HAP-1 (cell line): Measurements from ENCODE around the gene KLC1.

Experiments used
- DNase-seq, 2 experiments: peaks; one replicate each; pipeline ENCODE4 v3.0.0-alpha.2; 2016 to 2020; ENCODE audit warnings: low spot score in 2 of 2
- H3K27me3 ChIP-seq: fragments of 250-450 bp; sonication (Bioruptor Pico); 2 replicates; pipeline ENCODE4 v1.5.1; 2020; ENCODE audit warnings: low read depth, mild to moderate bottlenecking, moderate library complexity
- H3K36me3 ChIP-seq: fragments of 250-450 bp; sonication (Bioruptor Pico); replicated peaks from 2 replicates; pipeline ENCODE4 v1.5.1; 2020; ENCODE audit warnings: mild to moderate bottlenecking
- H3K4me1 ChIP-seq: fragments of 250-450 bp; sonication (Bioruptor Pico); 2 replicates; pipeline ENCODE4 v1.5.1; 2020; ENCODE audit warnings: mild to moderate bottlenecking
- H3K4me3 ChIP-seq: fragments of 250-450 bp; sonication (Bioruptor Pico); 2 replicates; pipeline ENCODE4 v1.5.1; 2020; ENCODE audit warnings: mild to moderate bottlenecking, moderate library complexity
- H3K9me3 ChIP-seq: fragments of 250-450 bp; sonication (Bioruptor Pico); 2 replicates; pipeline ENCODE4 v1.5.1; 2020; ENCODE audit warnings: mild to moderate bottlenecking, moderate library complexity
- in situ Hi-C: fragments of 300-500 bp; cut with MboI; formaldehyde crosslinking; loops from 3 replicates; pipeline ENCODE4 v1.14.3; 2020; ENCODE audit warnings: low sequenced_read_pairs, inconsistent platforms, mixed read lengths

Gene KLC1

DNA sequence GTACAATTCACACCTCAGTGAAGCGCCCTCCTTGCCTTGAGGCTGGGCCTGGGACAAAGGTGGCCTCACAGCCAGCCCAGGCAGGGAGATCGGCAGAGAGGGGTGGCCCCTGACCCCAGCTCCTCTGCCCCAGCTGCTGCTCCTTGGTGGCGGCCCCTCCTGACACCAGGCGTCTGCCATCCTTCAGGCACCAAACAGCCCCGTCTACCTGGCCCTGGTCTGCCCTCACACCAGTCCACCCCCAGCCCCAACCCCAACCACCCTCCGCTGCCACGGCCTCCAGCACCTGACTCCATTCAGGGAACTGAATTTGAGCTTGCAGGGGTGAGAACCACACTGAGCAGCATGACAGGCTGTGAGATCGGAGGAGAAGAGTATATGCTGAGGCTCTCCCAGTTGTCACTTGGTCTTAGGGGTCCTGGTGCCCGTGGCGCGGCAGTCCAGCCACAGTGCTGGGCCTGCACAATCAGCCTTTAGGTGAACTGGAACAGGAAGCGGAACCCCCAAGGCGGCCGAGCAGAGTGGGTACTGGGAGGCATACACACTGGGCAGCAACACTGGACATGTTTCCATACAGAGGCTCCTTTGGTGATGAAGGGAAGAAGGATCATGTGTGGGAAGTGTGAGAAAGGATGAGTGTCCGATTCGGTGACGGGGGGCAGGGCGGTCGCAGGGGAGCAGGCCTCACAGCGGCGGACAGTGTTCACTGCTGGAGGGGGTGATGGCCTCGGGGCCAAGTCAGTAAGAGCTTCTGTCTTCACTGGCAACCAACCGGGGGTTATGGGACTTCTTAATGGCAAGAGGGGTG lies 105.3 kb downstream of the KLC1 start:
- in situ Hi-C loops: no loop called here
- Histone ChIP-seq H3K4me1 (no peaks in the 10 kb centered on the region), H3K27me3 (no peaks in the 10 kb centered on the region), H3K4me3 (no peak overlapping the region), H3K36me3 (peaks cover 37% of the 10 kb centered on the region), H3K9me3 (no peaks in the 10 kb centered on the region)
- no peak for DNase-seq

DNA sequence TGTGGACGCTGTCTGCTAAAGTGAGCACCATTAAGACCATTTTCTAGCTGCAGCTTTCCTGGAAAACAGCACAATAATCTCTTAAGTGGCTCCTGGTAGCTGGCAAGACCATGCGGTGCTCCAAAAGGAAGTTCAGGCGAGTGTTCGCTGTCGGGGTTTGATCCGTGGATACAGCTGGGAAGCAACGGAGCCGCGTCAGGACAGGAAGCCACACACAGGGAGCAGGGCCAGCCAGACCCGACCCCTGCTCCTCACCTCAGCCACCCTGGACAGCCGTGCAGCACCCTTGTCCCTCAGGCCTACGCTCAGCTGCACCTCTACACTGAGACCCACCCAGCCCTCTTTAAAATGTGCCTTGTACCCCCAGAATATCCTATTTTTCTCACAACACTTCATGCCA lies 106.0 kb downstream of the KLC1 start:
- H3K36me3 ChIP-seq: peaks cover 29% of the 10 kb centered on the region

DNA sequence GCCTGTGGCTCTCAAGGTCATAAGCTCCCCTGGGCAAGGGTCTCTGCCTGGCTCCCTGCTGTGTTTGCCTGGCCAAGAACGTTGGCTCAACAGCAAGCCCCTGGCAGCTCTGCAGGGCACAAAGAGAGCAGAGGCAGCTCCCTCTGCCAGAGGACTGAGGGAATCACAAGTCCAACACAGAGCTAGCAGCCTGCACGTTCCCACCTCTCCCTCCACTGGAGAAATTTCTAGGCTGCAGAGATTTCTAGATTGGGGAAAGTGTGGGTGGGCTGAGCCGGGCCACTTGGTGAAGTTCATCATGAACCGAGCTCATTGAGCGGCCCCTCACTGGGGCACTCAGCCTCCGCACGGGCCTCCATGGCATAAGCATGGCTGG lies 106.4 kb downstream of the KLC1 start:
- no peak for DNase-seq
- H3K4me1 ChIP-seq: no peaks in the 10 kb centered on the region
- in situ Hi-C loops: no loop called here
- no peaks in the 10 kb centered on the region for H3K27me3 ChIP-seq
- peaks cover 25% of the 10 kb centered on the region for H3K36me3 ChIP-seq
- H3K4me3 ChIP-seq: no peak overlapping the region
- no peaks in the 10 kb centered on the region for H3K9me3 ChIP-seq

More for the DNA sequence above, 106.0 kb downstream of the KLC1 start:
- DNase-seq: no peak
- no peaks in the 10 kb centered on the region for H3K27me3 ChIP-seq
- H3K4me1 ChIP-seq: no peaks in the 10 kb centered on the region
- in situ Hi-C loops: no loop called here
- no peaks in the 10 kb centered on the region for H3K9me3 ChIP-seq
- no peak overlapping the region for H3K4me3 ChIP-seq

DNA sequence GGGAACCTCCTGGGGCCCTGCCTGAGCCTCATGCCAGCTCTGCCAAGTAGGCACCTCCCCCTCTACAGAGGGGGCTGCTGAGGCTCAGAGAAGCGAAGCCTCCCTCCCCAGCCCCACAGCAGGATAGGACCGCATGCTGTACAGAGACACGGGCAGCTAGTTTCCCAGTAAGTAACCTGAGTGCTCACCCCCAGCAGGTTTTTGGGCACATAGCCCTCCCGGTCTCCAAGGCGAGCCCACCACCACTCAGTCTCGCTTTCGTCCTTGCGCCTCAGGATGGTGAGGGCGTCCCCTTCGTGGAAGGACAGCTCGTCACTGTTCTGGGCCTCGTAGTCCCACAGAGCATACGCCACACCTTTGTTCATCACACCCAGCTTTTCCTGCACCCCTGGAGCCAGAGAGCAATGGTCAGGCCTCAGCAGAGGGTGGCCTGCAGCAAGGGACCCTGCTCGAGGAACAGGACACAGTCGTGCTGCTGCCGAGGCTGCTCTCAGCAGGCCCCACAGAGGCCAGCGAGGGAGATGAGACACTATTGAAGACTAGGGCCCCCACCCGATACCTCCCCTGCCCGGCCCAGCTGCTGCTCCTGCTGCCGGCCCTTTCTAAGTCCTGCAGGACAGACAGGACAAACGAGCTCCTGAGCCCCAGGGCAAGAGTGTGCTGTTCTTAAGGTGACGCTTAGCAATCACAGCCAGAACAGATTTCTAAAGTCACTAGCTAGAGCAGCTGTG lies 107.0 kb downstream of the KLC1 start:
- no peaks in the 10 kb centered on the region for H3K9me3 ChIP-seq
- H3K36me3 ChIP-seq: peaks cover 20% of the 10 kb centered on the region
- H3K27me3 ChIP-seq: no peaks in the 10 kb centered on the region
- DNase-seq: no peak
- in situ Hi-C loops: no loop called here
- no peak overlapping the region for H3K4me3 ChIP-seq
- no peaks in the 10 kb centered on the region for H3K4me1 ChIP-seq

DNA sequence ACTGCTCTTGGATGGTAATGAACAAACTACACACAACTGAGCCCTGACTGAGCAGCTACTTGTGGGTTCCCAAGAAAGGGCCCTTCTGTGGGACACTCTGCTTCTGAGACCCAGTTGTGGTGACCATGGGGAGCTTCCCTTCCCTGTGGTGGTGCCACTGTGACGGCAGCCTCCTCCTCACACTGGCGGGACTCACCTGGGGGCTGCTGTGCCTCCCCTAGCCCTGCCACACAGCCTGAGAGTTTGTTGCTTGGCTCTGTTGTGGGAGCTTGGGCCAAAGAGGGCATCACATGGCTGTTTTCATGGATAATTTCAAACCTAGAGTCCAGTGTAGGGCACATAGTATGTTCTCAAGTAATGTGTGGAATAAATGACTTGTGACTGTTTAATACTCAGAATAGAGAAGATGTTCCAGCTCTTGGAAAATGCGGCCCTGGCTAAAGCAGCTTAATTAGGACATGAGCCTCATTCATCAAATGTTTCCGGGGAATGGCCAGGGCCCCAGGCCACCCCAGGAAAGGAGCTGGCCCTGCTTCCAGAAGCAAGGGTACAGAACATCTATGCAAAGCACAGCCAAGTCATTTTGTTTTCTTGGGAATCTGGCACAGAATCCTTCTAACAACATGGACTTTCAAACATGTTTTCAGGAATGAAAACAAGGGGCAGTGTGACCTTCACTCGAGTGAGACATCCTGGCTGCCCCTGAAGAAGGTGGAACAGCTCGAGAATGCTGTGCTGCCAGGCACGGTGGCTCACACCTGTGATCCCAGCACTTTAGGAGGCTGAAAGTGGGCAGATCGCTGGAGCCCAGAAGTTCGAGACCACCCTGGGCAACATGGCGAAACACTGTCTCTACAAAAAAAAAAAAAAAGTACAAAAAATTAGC lies 107.8 kb downstream of the KLC1 start:
- H3K4me1 ChIP-seq: no peaks in the 10 kb centered on the region
- no peak overlapping the region for H3K4me3 ChIP-seq
- DNase-seq: no peak
- in situ Hi-C loops: no loop called here
- H3K9me3 ChIP-seq: no peaks in the 10 kb centered on the region
- no peaks in the 10 kb centered on the region for H3K27me3 ChIP-seq
- H3K36me3 ChIP-seq: peaks cover 18% of the 10 kb centered on the region

DNA sequence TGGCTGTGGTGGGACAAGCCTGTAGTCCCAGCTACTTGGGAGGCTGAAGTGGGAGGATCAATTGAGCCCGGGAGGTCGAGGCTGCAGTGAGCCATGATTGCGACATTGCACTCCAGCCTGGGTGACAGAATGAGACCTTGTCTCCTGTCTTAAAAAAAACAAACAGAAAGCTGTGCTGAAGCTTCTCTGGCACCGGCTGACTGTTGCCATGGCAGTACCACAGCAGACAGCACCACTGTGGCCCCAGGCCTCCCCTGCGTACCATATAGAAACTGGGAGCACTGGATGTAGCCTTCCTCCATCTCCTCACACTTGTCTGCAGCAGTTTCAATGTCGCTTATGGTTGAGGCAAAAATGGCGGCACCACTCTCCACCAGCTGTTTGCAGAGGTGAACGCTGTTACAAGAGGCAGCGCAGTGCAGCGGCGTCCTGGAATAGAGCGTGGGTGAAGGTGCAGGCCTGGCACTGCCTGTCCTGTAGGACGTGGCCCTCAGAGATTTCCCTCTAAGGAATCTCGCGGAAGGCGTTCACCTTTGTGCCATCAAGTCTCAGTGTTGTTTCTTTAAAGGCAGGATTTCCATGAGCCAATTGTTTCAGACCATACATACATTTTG lies 108.5 kb downstream of the KLC1 start:
- in situ Hi-C loops: no loop called here
- Histone ChIP-seq H3K4me3 (no peak overlapping the region), H3K9me3 (no peaks in the 10 kb centered on the region), H3K4me1 (no peaks in the 10 kb centered on the region), H3K36me3 (peaks cover 14% of the 10 kb centered on the region), H3K27me3 (no peaks in the 10 kb centered on the region)
- no peak for DNase-seq

DNA sequence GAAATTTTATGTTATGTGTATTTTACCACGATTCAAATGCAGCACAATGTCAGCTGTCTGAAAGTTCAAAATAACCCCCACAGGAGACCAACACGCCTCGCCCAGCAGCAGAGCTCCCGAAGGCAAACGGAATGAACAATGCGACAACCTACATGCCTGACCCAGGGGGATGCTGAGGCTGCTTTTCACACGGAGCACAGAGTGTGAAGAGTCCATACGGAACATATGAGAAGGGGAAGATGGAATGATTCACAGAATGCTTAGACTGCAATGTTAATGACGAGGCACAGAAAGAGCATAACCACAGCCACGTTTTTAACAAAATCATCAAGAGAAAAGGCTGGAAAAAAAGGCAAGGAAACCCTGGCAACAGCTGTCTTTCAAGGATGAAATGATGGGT lies 109.2 kb downstream of the KLC1 start:
- in situ Hi-C loops: no loop called here
- Histone ChIP-seq H3K4me1 (no peaks in the 10 kb centered on the region), H3K4me3 (no peak overlapping the region), H3K9me3 (no peaks in the 10 kb centered on the region), H3K36me3 (peaks cover 8% of the 10 kb centered on the region), H3K27me3 (no peaks in the 10 kb centered on the region)
- no peak for DNase-seq

DNA sequence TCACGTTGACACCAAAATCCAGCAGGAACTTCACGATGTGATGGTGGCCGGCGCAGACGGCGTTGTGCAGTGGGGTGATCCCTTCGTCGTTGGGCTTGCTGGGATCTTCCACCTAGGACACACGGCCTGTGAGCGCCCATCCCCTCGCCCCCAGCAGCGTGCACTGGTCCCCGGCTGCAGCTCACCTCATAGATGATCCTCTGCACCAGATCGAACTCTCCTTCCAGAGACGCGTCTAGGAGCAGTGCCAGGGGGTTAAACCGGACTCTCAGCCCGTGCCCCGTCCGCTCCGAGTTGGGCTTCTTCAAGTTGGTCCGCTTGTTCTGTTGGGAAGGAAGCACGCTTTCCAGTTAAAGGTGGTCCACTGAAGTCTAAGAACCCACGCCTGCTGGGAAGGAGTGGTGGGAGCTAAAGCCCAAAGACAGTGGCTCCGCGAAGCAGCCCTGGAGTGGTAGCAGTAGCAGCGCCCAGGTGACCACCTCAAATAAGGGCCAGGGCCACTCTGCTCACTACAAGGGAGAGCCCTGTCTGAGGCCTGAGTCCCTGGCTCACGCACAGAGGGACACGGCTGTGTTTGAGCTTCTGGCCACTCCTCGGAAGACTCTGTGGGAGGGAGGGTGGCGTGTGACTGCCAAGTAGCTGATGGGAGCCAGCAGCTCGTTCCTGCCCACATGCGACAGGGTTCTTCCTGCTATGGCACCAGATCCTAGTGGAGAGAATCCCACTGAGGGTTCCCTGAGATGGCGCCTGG lies 109.9 kb downstream of the KLC1 start:
- H3K9me3 ChIP-seq: no peaks in the 10 kb centered on the region
- H3K27me3 ChIP-seq: no peaks in the 10 kb centered on the region
- no peak overlapping the region for H3K4me3 ChIP-seq
- no peak for DNase-seq
- in situ Hi-C loops: no loop called here
- peaks cover under 1% of the 10 kb centered on the region; the same call in 1 of the 2 replicates for H3K36me3 ChIP-seq
- no peaks in the 10 kb centered on the region for H3K4me1 ChIP-seq

DNA sequence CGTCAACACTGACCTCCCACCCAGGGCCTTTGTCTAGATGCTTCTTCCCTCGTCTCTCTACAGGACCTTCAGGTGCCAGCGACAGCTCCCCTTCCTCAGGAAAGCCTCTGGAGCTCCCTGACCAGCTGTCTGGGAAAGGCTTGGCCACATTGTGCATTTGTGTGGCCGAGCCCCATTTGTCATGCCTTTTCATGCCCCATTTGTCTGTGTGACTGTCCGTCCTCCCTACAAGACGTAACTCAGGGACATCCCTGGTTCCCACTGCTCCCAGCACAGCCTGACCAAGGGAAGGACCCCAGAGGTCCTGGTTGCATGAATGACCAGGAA lies 110.4 kb downstream of the KLC1 start:
- no peaks in the 10 kb centered on the region for H3K27me3 ChIP-seq
- in situ Hi-C loops: no loop called here
- H3K36me3 ChIP-seq: no peaks in the 10 kb centered on the region; the same call in 1 of the 2 replicates
- no peaks in the 10 kb centered on the region for H3K4me1 ChIP-seq
- no peaks in the 10 kb centered on the region for H3K9me3 ChIP-seq
- no peak overlapping the region for H3K4me3 ChIP-seq
- DNase-seq: no peak

DNA sequence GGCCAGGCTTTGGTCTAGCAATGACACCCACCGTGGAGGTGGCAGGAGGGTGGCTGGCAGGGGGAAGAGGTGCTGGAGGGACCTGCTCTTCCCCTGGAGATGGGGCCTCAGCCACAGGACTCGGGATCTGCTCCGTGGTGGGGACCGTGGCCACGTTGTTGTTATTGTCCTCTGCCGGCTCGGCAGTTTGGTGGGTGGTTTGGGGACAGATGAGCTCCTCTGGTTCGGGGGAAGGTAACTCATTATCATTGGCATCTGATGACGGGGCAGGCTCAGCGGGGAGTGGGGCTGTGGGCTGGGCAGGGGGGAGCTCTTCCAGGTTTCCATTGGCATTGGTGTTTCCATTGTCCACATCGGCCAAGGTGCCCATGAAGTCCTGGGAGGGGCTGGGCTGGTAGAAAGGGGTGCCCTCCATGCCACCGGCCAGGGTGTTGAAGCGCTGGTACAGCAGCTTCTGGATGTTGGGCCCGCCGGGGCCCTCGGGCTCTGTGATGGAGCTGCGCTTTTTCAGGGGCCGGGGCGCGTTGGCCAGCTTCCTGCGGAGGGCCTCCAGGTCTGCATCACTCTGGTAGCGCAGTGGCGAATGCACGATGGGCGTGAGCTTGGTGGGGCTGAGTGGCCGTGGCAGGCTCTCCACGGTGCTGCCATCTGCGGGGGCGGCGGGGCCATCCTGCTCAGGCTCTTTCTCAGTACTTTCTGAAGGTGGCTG lies 110.9 kb downstream of the KLC1 start:
- Histone ChIP-seq H3K4me1 (no peaks in the 10 kb centered on the region), H3K36me3 (no peaks in the 10 kb centered on the region; the same call in 1 of the 2 replicates), H3K4me3 (no peak overlapping the region), H3K27me3 (no peaks in the 10 kb centered on the region), H3K9me3 (no peaks in the 10 kb centered on the region)
- in situ Hi-C loops: no loop called here
- DNase-seq: no peak

DNA sequence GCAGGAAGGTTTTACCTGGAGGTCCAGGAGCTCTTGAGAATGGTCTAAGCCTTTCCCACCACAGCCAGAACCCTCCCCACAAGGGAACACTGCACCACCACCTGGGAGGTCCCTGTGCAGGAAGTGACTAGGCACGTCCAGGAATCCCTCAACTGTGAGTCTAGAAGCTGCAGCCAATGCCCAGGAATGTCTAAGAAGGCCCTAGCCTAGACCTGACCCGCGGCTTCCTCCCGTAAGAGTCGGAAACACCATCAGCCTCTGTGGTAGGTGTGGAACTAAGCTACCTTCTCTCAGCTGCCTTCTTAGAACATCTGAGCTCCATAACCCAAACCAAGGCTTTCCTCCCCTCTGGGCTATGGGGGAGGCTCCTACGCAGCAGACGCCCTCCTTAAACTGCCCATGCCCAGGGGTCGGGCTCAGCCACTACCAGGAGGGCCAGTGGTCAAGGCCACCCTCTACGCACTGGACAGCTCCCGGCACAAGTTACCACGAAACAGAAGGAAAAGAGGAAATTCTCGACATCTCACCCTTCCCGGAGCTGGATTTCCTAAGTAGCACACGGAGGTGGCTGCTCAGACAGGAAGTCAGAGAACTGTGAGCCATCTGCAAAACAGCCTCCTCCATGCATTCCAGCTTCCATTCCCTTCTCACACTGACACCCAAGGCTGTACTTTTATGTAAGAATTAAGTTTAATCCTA lies 112.1 kb downstream of the KLC1 start:
- Histone ChIP-seq H3K27me3 (no peaks in the 10 kb centered on the region), H3K9me3 (no peaks in the 10 kb centered on the region), H3K4me3 (no peak overlapping the region), H3K4me1 (no peaks in the 10 kb centered on the region), H3K36me3 (no peaks in the 10 kb centered on the region; the same call in 1 of the 2 replicates)
- peak in 1 of 2 experiments; percentile 3 for DNase-seq
- in situ Hi-C loops: no loop called here

DNA sequence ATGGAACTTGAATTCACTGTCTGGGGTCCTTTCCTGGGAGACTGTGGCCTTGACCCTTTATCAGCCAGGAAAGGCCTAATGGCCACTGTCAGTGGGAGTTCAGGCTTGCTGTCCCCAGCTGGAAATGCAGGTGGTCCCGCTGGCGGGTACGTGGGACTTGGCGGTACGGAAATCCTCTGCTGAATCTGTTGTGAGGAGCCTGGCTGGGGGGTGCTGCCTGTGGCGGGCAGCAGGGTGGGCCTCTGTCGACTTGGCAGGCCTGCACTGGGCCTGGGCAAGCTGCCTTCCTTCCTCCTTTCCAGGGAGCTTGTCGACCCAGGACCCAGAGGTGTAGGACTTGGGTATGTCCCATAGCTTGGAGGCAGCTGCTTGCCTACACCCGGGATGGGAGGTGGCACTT lies 112.9 kb downstream of the KLC1 start:
- Histone ChIP-seq H3K9me3 (no peaks in the 10 kb centered on the region), H3K36me3 (no peaks in the 10 kb centered on the region; the same call in 1 of the 2 replicates), H3K27me3 (no peaks in the 10 kb centered on the region), H3K4me1 (no peaks in the 10 kb centered on the region), H3K4me3 (no peak overlapping the region)
- in situ Hi-C loops: no loop called here
- DNase-seq: peak in 1 of 2 experiments; percentile 5
